IMR-90 (cell line): ENCODE data around the gene NT5C1A. TPM values are rescaled to one million over a fixed set of nuclear protein-coding genes. Genes with fewer than 3 reads are reported as not detected.

Experiments used
- ATAC-seq: fragments of 200-7000 bp; cut with Tn5 transposase; 2 replicates; pipeline ENCODE4 v1.9.1; 2020; ENCODE audit warnings: low read depth, mild to moderate bottlenecking, moderate library complexity
- BruUV-seq: library from RNA; stranded (reverse); fragments of 400-500 nt; replicated peaks from 2 replicates; lab custom pipeline; 2021; lab: Mats Ljungman, UMichigan
- CTCF ChIA-PET: fragments of 300-600 bp; formaldehyde crosslinking; extraction: SDS; loops from one replicate; lab custom pipeline; 2021; ENCODE audit warnings: antibody characterized with exemption; lab: Yijun Ruan, JAX
- POLR2A ChIA-PET: fragments of 300-600 bp; sonication (Branson Sonifier 250); formaldehyde crosslinking; loops from one replicate; lab custom pipeline; 2022; ENCODE audit warnings: antibody characterized with exemption; ENCODE audit not compliant: unreplicated experiment; lab: Charles Lee
- DNase-seq: peaks from one replicate; pipeline ENCODE4 v3.0.0; 2013
- H2AFZ ChIP-seq: replicated peaks from 2 replicates; pipeline ENCODE3; 2013; ENCODE audit warnings: low read length, mild to moderate bottlenecking; ENCODE audit not compliant: poor library complexity
- H2AK5ac ChIP-seq: 2 replicates; pipeline ENCODE4 v1.6.1; 2013; ENCODE audit warnings: low read depth, low read length, inconsistent platforms
- H2AK9ac ChIP-seq: replicated peaks from 2 replicates; pipeline ENCODE3; 2013; ENCODE audit warnings: mild to moderate bottlenecking, low read depth, low read length, moderate library complexity; ENCODE audit not compliant: poor library complexity
- H2BK120ac ChIP-seq: 2 replicates; pipeline ENCODE4 v1.6.1; 2013; ENCODE audit warnings: low read depth, low read length, inconsistent platforms
- H2BK15ac ChIP-seq: 3 replicates; pipeline ENCODE4 v1.6.1; 2013; ENCODE audit warnings: low read depth, low read length, inconsistent platforms
- H2BK20ac ChIP-seq: 2 replicates; pipeline ENCODE4 v1.6.1; 2013; ENCODE audit warnings: low read depth, mild to moderate bottlenecking, inconsistent platforms, low read length, moderate library complexity
- H2BK5ac ChIP-seq: 2 replicates; pipeline ENCODE4 v1.6.1; 2013; ENCODE audit warnings: mild to moderate bottlenecking, low read depth, low read length, inconsistent platforms; ENCODE audit not compliant: poor library complexity, severe bottlenecking
- H3K14ac ChIP-seq: replicated peaks from 2 replicates; pipeline ENCODE4 v1.6.1; 2013; ENCODE audit warnings: low read depth, low read length, inconsistent platforms
- H3K18ac ChIP-seq: 2 replicates; pipeline ENCODE4 v1.6.1; 2013; ENCODE audit warnings: low read depth, low read length, control low read depth
- H3K23ac ChIP-seq: 2 replicates; pipeline ENCODE4 v1.6.1; 2013; ENCODE audit warnings: low read depth, low read length, inconsistent platforms
- H3K27ac ChIP-seq: 2 replicates; pipeline ENCODE4 v1.5.1; 2013; ENCODE audit warnings: mild to moderate bottlenecking, control low read depth, low read length; ENCODE audit not compliant: insufficient read depth
- H3K27me3 ChIP-seq: 2 replicates; pipeline ENCODE4 v1.6.1; 2013; ENCODE audit warnings: low read length; ENCODE audit not compliant: control insufficient read depth, insufficient read depth
- H3K36me3 ChIP-seq: 2 replicates; pipeline ENCODE4 v1.6.1; 2013; ENCODE audit warnings: low read length, mixed read lengths; ENCODE audit not compliant: control insufficient read depth, insufficient read depth
- H3K4ac ChIP-seq: 2 replicates; pipeline ENCODE4 v1.6.1; 2013; ENCODE audit warnings: low read depth, low read length, inconsistent platforms
- H3K4me1 ChIP-seq: 2 replicates; pipeline ENCODE4 v1.6.1; 2013; ENCODE audit warnings: low read length, mixed read lengths; ENCODE audit not compliant: control insufficient read depth, insufficient read depth
- H3K4me2 ChIP-seq: 2 replicates; pipeline ENCODE4 v1.6.1; 2013; ENCODE audit warnings: low read depth, mild to moderate bottlenecking, control low read depth, low read length, moderate library complexity
- H3K4me3 ChIP-seq: 2 replicates; pipeline ENCODE4 v1.5.1; 2013; ENCODE audit warnings: low read depth, mild to moderate bottlenecking, control low read depth, low read length, moderate library complexity; ENCODE audit not compliant: insufficient read depth
- H3K56ac ChIP-seq: 2 replicates; pipeline ENCODE4 v1.6.1; 2013; ENCODE audit warnings: low read length, inconsistent platforms; ENCODE audit not compliant: insufficient read depth; ENCODE audit errors: extremely low read depth
- H3K79me1 ChIP-seq, 2 experiments: 2 replicates each; pipeline ENCODE4 v1.6.1; 2013; ENCODE audit warnings: low read length in 2 of 2, inconsistent platforms in 1 of 2, low read depth in 1 of 2
- H3K9ac ChIP-seq: 2 replicates; pipeline ENCODE4 v1.6.1; 2013; ENCODE audit warnings: low read depth, low read length, control low read depth
- H3K9me1 ChIP-seq: 2 replicates; pipeline ENCODE4 v1.6.1; 2013; ENCODE audit warnings: low read length, inconsistent platforms; ENCODE audit not compliant: insufficient read depth
- H3K9me3 ChIP-seq: 2 replicates; pipeline ENCODE4 v1.6.1; 2013; ENCODE audit warnings: low read length; ENCODE audit not compliant: control insufficient read depth, insufficient read depth
- H4K20me1 ChIP-seq: 2 replicates; pipeline ENCODE4 v1.6.1; 2013; ENCODE audit warnings: low read length, inconsistent platforms; ENCODE audit not compliant: insufficient read depth
- H4K5ac ChIP-seq: 2 replicates; pipeline ENCODE4 v1.6.1; 2013; ENCODE audit warnings: mild to moderate bottlenecking, low read depth, low read length, control low read depth
- H4K8ac ChIP-seq, 2 experiments: 2 replicates each; pipeline ENCODE4 v1.6.1; 2013; ENCODE audit warnings: low read depth in 2 of 2, low read length in 2 of 2, control low read depth in 1 of 2, inconsistent platforms in 1 of 2
- H4K91ac ChIP-seq: 2 replicates; pipeline ENCODE4 v1.6.1; 2013; ENCODE audit warnings: low read depth, low read length, inconsistent platforms; ENCODE audit not compliant: insufficient read depth
- CEBPB ChIP-seq: IDR thresholded peaks from 2 replicates; pipeline ENCODE4 v1.6.1; 2012; ENCODE audit warnings: low read depth, low read length, improper control_type of control experiment
- CHD1 ChIP-seq: IDR thresholded peaks from 2 replicates; pipeline ENCODE4 v1.6.1; 2012; ENCODE audit warnings: low read depth, low read length, improper control_type of control experiment
- MAZ ChIP-seq: IDR thresholded peaks from 2 replicates; pipeline ENCODE4 v1.6.1; 2012; ENCODE audit warnings: low read depth, mild to moderate bottlenecking, low read length, improper control_type of control experiment, moderate library complexity, borderline replicate concordance
- POLR2A ChIP-seq: IDR thresholded peaks from 2 replicates; pipeline ENCODE4 v1.6.1; 2012; ENCODE audit warnings: mild to moderate bottlenecking, low read depth, low read length
- RFX5 ChIP-seq: IDR thresholded peaks from 2 replicates; pipeline ENCODE4 v1.8.0; 2012; ENCODE audit warnings: low read depth, mild to moderate bottlenecking, low read length, moderate library complexity
- WGBS, 2 experiments: methylation state at CpG; one replicate each; pipeline versions ENCODE4 v1.1.5 to v1.1.7; 2013; ENCODE audit warnings: missing lambda C conversion rate in 2 of 2; ENCODE audit not compliant: insufficient read length in 1 of 2; ENCODE audit errors: extremely low coverage in 2 of 2; 5-methylcytosine and 5-hydroxymethylcytosine counted together
- dilution Hi-C: fragments of 300-500 bp; cut with HindIII; formaldehyde crosslinking; loops from one replicate; pipeline ENCODE4 v1.14.3; 2018; ENCODE audit warnings: low sequenced_read_pairs; ENCODE audit not compliant: unreplicated experiment
- in situ Hi-C: fragments of 300-500 bp; cut with MboI; formaldehyde crosslinking; loops from 3 replicates; pipeline ENCODE4 v1.14.3; 2019; ENCODE audit warnings: low sequenced_read_pairs, inconsistent platforms, mixed read lengths
- intact Hi-C: fragments of 100-400 bp; cut with micrococcal nuclease; formaldehyde crosslinking; loops from 2 replicates; pipeline ENCODE4 v1.10.0; 2022
- polyA plus RNA-seq, 3 experiments: library from polyadenylated mRNA; depleted of rRNA; stranded (reverse); fragments of >200 nt; gene quantifications; 2 replicates each; pipeline ENCODE4 v1.2.3, GENCODE V29; 2012; ENCODE audit warnings: low replicate concordance in 1 of 3
- total RNA-seq: library from RNA; depleted of rRNA; stranded (reverse); fragments of >200 nt; gene quantifications from 2 replicates; pipeline ENCODE4 v1.2.3, GENCODE V29; 2012

The NT5C1A gene
- total and polyA plus RNA-seq, 2 of the 4 experiments (the other 2 are of a cell fraction): not detected

DNA sequence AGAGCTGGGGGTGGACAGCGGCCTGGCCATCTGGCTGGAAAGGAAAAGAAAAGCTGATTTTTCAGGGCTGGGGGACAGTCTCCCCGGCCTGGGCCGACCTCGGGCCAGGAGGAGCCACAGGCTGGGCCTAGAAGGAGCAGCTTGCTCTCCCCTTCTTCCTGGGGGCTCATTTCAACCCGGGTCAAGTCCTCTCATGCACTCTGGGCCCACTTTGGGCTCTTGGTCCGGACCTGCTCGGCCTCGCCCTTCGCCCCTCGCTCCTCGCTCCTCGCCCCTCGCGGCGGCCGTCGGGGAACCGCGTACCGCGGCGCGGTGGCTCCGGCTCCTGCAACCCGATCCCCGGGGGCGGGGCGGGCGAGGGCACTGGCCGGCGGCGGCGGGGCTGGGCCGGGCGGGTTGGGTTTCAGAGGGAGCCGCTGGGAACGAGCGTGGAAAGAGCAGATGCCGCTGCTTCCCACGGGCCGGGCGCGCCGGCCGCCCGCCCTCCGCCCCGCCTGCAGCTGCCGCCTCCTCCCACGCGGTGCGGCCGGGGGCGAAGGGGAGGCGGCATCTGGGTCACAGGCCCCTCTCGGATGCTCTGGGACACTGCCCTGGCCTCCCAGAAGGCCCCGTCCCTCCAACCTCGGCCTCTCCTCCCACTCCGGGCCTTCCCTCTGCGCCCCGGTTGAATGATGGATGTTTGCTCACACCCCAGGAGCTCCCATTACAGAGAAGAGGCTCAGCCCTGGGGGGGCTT, 39.1 kb downstream of the NT5C1A start (continued):
- TF ChIP-seq CHD1: no peak

GRCh38 chr1:39632323-39632681, 39.6 kb downstream of the NT5C1A start:
- Histone ChIP-seq H3K9me1 (peaks cover 4% of the 10 kb centered on the region; the same call in 1 of the 2 replicates), H3K9ac (no peak overlapping the region), H2BK15ac (no peak overlapping the region), H2BK20ac (no peak overlapping the region), H2AK5ac (no peak overlapping the region), H3K9me3 (no peaks in the 10 kb centered on the region), H3K4me3 (no peak overlapping the region), H3K23ac (no peak overlapping the region), H3K4me1 (no peaks in the 10 kb centered on the region; the same call in 1 of the 2 replicates), H2AK9ac (no peak overlapping the region), H3K14ac (no peak overlapping the region), H4K20me1 (no peaks in the 10 kb centered on the region), H2AFZ (no peak overlapping the region), H3K4me2 (no peak overlapping the region), H3K79me1 (no peaks in the 10 kb centered on the region; a peak in 1 of 4 replicates), H3K36me3 (no peaks in the 10 kb centered on the region), H4K5ac (no peak overlapping the region), H2BK5ac (no peak overlapping the region), H3K56ac (no peak overlapping the region), H3K27me3 (peaks cover 21% of the 10 kb centered on the region; the same call in 1 of the 2 replicates), H2BK120ac (no peak overlapping the region), H4K91ac (no peak overlapping the region), H3K4ac (no peak overlapping the region), H3K27ac (no peak overlapping the region), H3K18ac (no peak overlapping the region), H4K8ac (no peak overlapping the region)
- TF ChIP-seq MAZ: no peak
- no peak for TF ChIP-seq CEBPB
- no peak for TF ChIP-seq POLR2A
- TF ChIP-seq RFX5: no peak
- DNase-seq (no peak), ATAC-seq (no peak)
- POLR2A ChIA-PET: no interaction called here
- dilution Hi-C loops (no loop called here), in situ Hi-C loops (no loop called here), intact Hi-C loops (no loop called here)
- WGBS, 2 experiments: 89% methylated on average over 4 of the region's 5 CpGs; no CpG with 5 or more reads in 1 of the 2 experiments
- CTCF ChIA-PET: no interaction called here
- BruUV-seq: no TSS peak
